ENCODE measurements around the gene HOXB9. TPM values are rescaled to one million over a fixed set of nuclear protein-coding genes. Genes with fewer than 3 reads are reported as not detected.

Gene HOXB9
- total and polyA plus RNA-seq, 2 of the 13 experiments (the other 11 are each of a cell fraction or from before 2014, with no cell fraction given) = not detected

- 0 out of 2 replicates have a peak, but pooled peaks have one; percentile 26 for TF ChIP-seq GMEB1 (CRISPR knock-in tag; IDR thresholded peaks at IDR 0.05; ENCODE audit: borderline replicate concordance)
- peak; percentile 52; the same call in 1 of the 2 replicates for TF ChIP-seq KMT2B (CRISPR knock-in tag; IDR thresholded peaks at IDR 0.05)
- TF ChIP-seq MAZ (IDR thresholded peaks at IDR 0.05; ENCODE audit: borderline replicate concordance, low read depth, low read length) = 0 out of 2 replicates have a peak, but pooled peaks have one; percentile 20
- TF ChIP-seq MAZ (CRISPR knock-in tag; IDR thresholded peaks at IDR 0.05; ENCODE audit: low read depth) = 0 out of 2 replicates have a peak, but pooled peaks have one; percentile 25
- no peak for TF ChIP-seq SMARCC2 (IDR thresholded peaks at IDR 0.05)
- peak; percentile 75 for TF ChIP-seq SPEN (CRISPR knock-in tag; IDR thresholded peaks at IDR 0.05; ENCODE audit: low read depth)
- no peak for TF ChIP-seq CENPBD1 (CRISPR knock-in tag; IDR thresholded peaks at IDR 0.05; ENCODE audit: borderline replicate concordance, low read depth)
- TF ChIP-seq ZNF687 (CRISPR knock-in tag; IDR thresholded peaks at IDR 0.05) = peak; percentile 84
- TF ChIP-seq ZNF597 (CRISPR knock-in tag; IDR thresholded peaks at IDR 0.05) = no peak
- no peak for TF ChIP-seq TRAFD1 (CRISPR knock-in tag; IDR thresholded peaks at IDR 0.05; ENCODE audit: borderline replicate concordance)
- no peak for TF ChIP-seq NFE2 (CRISPR knock-in tag; IDR thresholded peaks at IDR 0.05)
- TF ChIP-seq ZNF12 (CRISPR knock-in tag; IDR thresholded peaks at IDR 0.05) = 0 out of 2 replicates have a peak, but pooled peaks have one; percentile 28
- peak; percentile 58 for TF ChIP-seq RAD21 (CRISPR knock-in tag; IDR thresholded peaks at IDR 0.05)
- peak; percentile 55; the same call in 1 of the 2 replicates for TF ChIP-seq ATF2 (CRISPR knock-in tag; IDR thresholded peaks at IDR 0.05)
- TF ChIP-seq SMAD9 (CRISPR knock-in tag; IDR thresholded peaks at IDR 0.05) = no peak
Observed at GRCh38 chr17:48636177-48637018, 10.2 kb upstream of the HOXB9 start (continued).

Data from HepG2 (cell line).